ENCODE data around the gene POMGNT2.

- TF ChIP-seq, protein P1, sequence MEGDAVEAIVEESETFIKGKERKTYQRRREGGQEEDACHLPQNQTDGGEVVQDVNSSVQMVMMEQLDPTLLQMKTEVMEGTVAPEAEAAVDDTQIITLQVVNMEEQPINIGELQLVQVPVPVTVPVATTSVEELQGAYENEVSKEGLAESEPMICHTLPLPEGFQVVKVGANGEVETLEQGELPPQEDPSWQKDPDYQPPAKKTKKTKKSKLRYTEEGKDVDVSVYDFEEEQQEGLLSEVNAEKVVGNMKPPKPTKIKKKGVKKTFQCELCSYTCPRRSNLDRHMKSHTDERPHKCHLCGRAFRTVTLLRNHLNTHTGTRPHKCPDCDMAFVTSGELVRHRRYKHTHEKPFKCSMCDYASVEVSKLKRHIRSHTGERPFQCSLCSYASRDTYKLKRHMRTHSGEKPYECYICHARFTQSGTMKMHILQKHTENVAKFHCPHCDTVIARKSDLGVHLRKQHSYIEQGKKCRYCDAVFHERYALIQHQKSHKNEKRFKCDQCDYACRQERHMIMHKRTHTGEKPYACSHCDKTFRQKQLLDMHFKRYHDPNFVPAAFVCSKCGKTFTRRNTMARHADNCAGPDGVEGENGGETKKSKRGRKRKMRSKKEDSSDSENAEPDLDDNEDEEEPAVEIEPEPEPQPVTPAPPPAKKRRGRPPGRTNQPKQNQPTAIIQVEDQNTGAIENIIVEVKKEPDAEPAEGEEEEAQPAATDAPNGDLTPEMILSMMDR (IDR thresholded peaks at IDR 0.05): no peak
- TF ChIP-seq POLR2A (IDR thresholded peaks at IDR 0.05) (no peak), POLR2AphosphoS5 (IDR thresholded peaks at IDR 0.05) (no peak)
Measured at GRCh38 chr3:43123895-43124294, 18.0 kb upstream of the POMGNT2 start.
